A549 (cell line): ENCODE measurements around the gene PANK3. TPM values are rescaled to one million over a fixed set of nuclear protein-coding genes. Genes with fewer than 3 reads are reported as not detected.

Experiments used
- ATAC-seq, 2 experiments: fragments of 200-7000 bp in 1 of 2; fragments of >200 bp in 1 of 2; cut with Nextera tagmentation in 1 of 2; cut with Tn5 transposase in 1 of 2; 3 replicates each; pipeline versions ENCODE4 v1.8.0 to v1.9.1; 2018 to 2020; ENCODE audit warnings: mild to moderate bottlenecking in 1 of 2, moderate library complexity in 1 of 2
- CTCF ChIA-PET: fragments of 300-600 bp; sonication (Branson Sonifier 250); formaldehyde crosslinking; extraction: SDS; loops from one replicate; lab custom pipeline; 2021; ENCODE audit warnings: antibody characterized with exemption, inconsistent platforms; lab: Yijun Ruan, JAX
- POLR2A ChIA-PET: fragments of 350-600 bp; formaldehyde crosslinking; extraction: SDS; loops from one replicate; lab custom pipeline; 2021; ENCODE audit warnings: antibody characterized with exemption, inconsistent platforms; lab: Yijun Ruan, JAX
- DNase-seq, 2 experiments: peaks; one replicate each; pipeline versions ENCODE4 v3.0.0 to v3.0.0-alpha.2; 2011 to 2016; ENCODE audit warnings: low read depth in 1 of 2, low spot score in 1 of 2
- FAIRE-seq: peaks from 2 replicates; lab custom pipeline; 2011; peaks lifted over from hg19 to GRCh38; lab: Jason Lieb, UNC
- H3K27ac ChIP-seq, 2 experiments: fragments of >200 bp; sonication (Bioruptor Twin); formaldehyde crosslinking; 3 replicates each; pipeline ENCODE4 v1.5.1; 2016 to 2017
- H3K4me1 ChIP-seq: fragments of >200 bp; sonication (Bioruptor Twin); formaldehyde crosslinking; 3 replicates; pipeline ENCODE4 v1.6.1; 2016
- H3K4me2 ChIP-seq: fragments of >200 bp; sonication (Bioruptor Twin); formaldehyde crosslinking; 3 replicates; pipeline ENCODE4 v1.6.1; 2016
- H3K4me3 ChIP-seq: fragments of >200 bp; sonication (Bioruptor Twin); formaldehyde crosslinking; 3 replicates; pipeline ENCODE4 v1.5.1; 2016
- H3K9me3 ChIP-seq: fragments of >200 bp; sonication (Bioruptor Twin); formaldehyde crosslinking; 3 replicates; pipeline ENCODE4 v1.6.1; 2016
- EHF ChIP-seq: fragments of 250-450 bp; sonication (Bioruptor Pico); IDR thresholded peaks from 2 replicates; pipeline ENCODE4 v1.5.0; 2020; ENCODE audit warnings: mild to moderate bottlenecking
- EP300 ChIP-seq, 2 experiments: fragments of >200 bp; sonication (Bioruptor Twin); formaldehyde crosslinking; IDR thresholded peaks; 2 replicates in 1 of 2; 3 replicates in 1 of 2; pipeline ENCODE4 v1.6.1; 2016 to 2017
- FOSL2 ChIP-seq, 2 experiments: fragments of 450-650 bp in 1 of 2; fragments of >200 bp in 1 of 2; sonication (Bioruptor Twin) in 1 of 2; formaldehyde crosslinking; IDR thresholded peaks; 2 replicates each; pipeline versions ENCODE4 v1.5.0 to v1.6.1; 2016 to 2020; ENCODE audit warnings: mild to moderate bottlenecking in 1 of 2, moderate library complexity in 1 of 2
- HEYL ChIP-seq: fragments of 250-450 bp; sonication (Bioruptor Pico); IDR thresholded peaks from 2 replicates; pipeline ENCODE4 v1.8.0; 2021; ENCODE audit warnings: mild to moderate bottlenecking, moderate library complexity
- HMGXB4 ChIP-seq: fragments of 250-450 bp; sonication (Bioruptor Pico); IDR thresholded peaks from 2 replicates; pipeline ENCODE4 v1.5.0; 2021; ENCODE audit warnings: mild to moderate bottlenecking, moderate library complexity, borderline replicate concordance
- KDM1A ChIP-seq: fragments of 200-600 bp; sonication (generic); IDR thresholded peaks from 2 replicates; pipeline ENCODE4 v1.6.1; 2016; ENCODE audit warnings: low read depth, mild to moderate bottlenecking
- NFE2L2 ChIP-seq: fragments of 150-350 bp; conservative IDR thresholded peaks from 2 replicates; pipeline ENCODE4 v1.6.1; 2014; ENCODE audit warnings: low read length
- PHF8 ChIP-seq: fragments of 200-600 bp; sonication (generic); IDR thresholded peaks from 2 replicates; pipeline ENCODE4 v1.6.1; 2016; ENCODE audit warnings: low read depth, mild to moderate bottlenecking, antibody characterized with exemption, moderate library complexity, borderline replicate concordance
- POLR2AphosphoS2 ChIP-seq: conservative IDR thresholded peaks from 2 replicates; pipeline ENCODE4 v1.6.1; 2012; ENCODE audit warnings: low read length, improper control_type of control experiment, inconsistent platforms
- REST ChIP-seq: fragments of 200-600 bp; sonication (generic); IDR thresholded peaks from 2 replicates; pipeline ENCODE4 v1.6.1; 2016; ENCODE audit warnings: antibody characterized with exemption, mild to moderate bottlenecking, moderate library complexity
- ZC3H11A ChIP-seq: fragments of 450-650 bp; IDR thresholded peaks from 2 replicates; pipeline ENCODE4 v1.6.1; 2014; ENCODE audit warnings: antibody characterized with exemption, mild to moderate bottlenecking
- ZFP36 ChIP-seq: fragments of 450-650 bp; IDR thresholded peaks from 2 replicates; pipeline ENCODE4 v1.6.1; 2014; ENCODE audit warnings: borderline replicate concordance; ENCODE audit not compliant: partially characterized antibody
- ZNF302 ChIP-seq: fragments of 250-450 bp; sonication (Bioruptor Pico); IDR thresholded peaks from 2 replicates; pipeline ENCODE4 v1.9.0; 2021; ENCODE audit warnings: inconsistent platforms, mild to moderate bottlenecking, moderate library complexity
- ZSCAN20 ChIP-seq: fragments of 250-450 bp; sonication (Bioruptor Pico); IDR thresholded peaks from 2 replicates; pipeline ENCODE4 v1.8.0; 2022; ENCODE audit warnings: mild to moderate bottlenecking, moderate library complexity
- WGBS: methylation state at CpG from one replicate; pipeline ENCODE4 v1.1.6; 2017; ENCODE audit errors: missing lambda C conversion rate; 5-methylcytosine and 5-hydroxymethylcytosine counted together
- polyA plus RNA-seq, 4 experiments: library from polyadenylated mRNA; depleted of rRNA in 3 of 4; stranded (reverse); fragments of >200 nt; fragmentation: RNase III in 1 of 4; extraction: RNeasy Plus Mini Kit Qiagen cat#74134 plus additional on column Dnase treatment in 1 of 4; gene quantifications; 2 replicates in 3 of 4; 3 replicates in 1 of 4; pipeline ENCODE4 v1.2.3, GENCODE V29; 2011 to 2017
- TF ChIP-seq, protein P1 (sequence below): fragments of >200 bp; sonication (Bioruptor Twin); formaldehyde crosslinking; IDR thresholded peaks from 3 replicates; pipeline ENCODE4 v1.5.1; 2016
- TF ChIP-seq, protein P2 (sequence below): IDR thresholded peaks from 2 replicates; pipeline ENCODE4 v1.6.1; 2012
- TF ChIP-seq, protein P3 (sequence below): fragments of >200 bp; sonication (Bioruptor Twin); formaldehyde crosslinking; IDR thresholded peaks from 3 replicates; pipeline ENCODE4 v1.6.1; 2016
- TF ChIP-seq, protein P4 (sequence below): fragments of 150-350 bp; IDR thresholded peaks from 2 replicates; pipeline ENCODE4 v1.6.1; 2014; ENCODE audit warnings: low read depth, mild to moderate bottlenecking, low read length
- TF ChIP-seq, protein P5 (sequence below): IDR thresholded peaks from 2 replicates; pipeline ENCODE4 v1.6.1; 2012

Gene PANK3
- polyA plus RNA-seq, 2 of the 4 experiments (the other 2 are of a cell fraction) = 21.9 to 41.3 TPM

DNA sequence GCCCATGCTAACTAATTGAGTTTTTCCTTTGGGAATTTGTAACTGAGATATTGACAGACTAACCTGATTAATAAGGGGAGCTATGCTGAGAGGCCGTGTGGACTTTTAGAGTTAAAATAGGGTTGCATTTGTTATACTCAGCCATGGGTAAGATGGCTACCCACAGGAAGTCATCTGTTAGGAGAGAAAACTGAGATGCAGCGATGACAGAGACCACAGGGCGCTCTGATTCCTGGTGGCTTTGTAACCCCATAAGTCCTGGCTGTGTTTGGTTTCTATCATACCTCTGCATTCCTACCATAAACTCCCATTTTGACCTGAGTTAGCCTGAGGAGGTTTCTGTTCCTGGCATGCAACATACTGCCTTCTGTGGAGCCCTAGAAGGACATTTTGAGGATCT is 19.5 kb upstream of the PANK3 start:
- H3K4me1 ChIP-seq = no peaks in the 10 kb centered on the region
- H3K27ac ChIP-seq = no peak overlapping the region
- ATAC-seq (no peak), FAIRE-seq (no peak), DNase-seq (no peak)
- H3K9me3 ChIP-seq = no peaks in the 10 kb centered on the region
- TF ChIP-seq, protein P1, sequence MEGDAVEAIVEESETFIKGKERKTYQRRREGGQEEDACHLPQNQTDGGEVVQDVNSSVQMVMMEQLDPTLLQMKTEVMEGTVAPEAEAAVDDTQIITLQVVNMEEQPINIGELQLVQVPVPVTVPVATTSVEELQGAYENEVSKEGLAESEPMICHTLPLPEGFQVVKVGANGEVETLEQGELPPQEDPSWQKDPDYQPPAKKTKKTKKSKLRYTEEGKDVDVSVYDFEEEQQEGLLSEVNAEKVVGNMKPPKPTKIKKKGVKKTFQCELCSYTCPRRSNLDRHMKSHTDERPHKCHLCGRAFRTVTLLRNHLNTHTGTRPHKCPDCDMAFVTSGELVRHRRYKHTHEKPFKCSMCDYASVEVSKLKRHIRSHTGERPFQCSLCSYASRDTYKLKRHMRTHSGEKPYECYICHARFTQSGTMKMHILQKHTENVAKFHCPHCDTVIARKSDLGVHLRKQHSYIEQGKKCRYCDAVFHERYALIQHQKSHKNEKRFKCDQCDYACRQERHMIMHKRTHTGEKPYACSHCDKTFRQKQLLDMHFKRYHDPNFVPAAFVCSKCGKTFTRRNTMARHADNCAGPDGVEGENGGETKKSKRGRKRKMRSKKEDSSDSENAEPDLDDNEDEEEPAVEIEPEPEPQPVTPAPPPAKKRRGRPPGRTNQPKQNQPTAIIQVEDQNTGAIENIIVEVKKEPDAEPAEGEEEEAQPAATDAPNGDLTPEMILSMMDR = no peak
- TF ChIP-seq, protein P2, sequence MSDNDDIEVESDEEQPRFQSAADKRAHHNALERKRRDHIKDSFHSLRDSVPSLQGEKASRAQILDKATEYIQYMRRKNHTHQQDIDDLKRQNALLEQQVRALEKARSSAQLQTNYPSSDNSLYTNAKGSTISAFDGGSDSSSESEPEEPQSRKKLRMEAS = no peak
- TF ChIP-seq PHF8 = no peak
- no peak for TF ChIP-seq ZC3H11A
- TF ChIP-seq ZSCAN20 (CRISPR knock-in tag) = no peak
- no peak for TF ChIP-seq FOSL2 (IDR thresholded peaks at IDR 0.05)
- no peak for TF ChIP-seq FOSL2 (CRISPR knock-in tag; IDR thresholded peaks at IDR 0.05)
- TF ChIP-seq, protein P3, sequence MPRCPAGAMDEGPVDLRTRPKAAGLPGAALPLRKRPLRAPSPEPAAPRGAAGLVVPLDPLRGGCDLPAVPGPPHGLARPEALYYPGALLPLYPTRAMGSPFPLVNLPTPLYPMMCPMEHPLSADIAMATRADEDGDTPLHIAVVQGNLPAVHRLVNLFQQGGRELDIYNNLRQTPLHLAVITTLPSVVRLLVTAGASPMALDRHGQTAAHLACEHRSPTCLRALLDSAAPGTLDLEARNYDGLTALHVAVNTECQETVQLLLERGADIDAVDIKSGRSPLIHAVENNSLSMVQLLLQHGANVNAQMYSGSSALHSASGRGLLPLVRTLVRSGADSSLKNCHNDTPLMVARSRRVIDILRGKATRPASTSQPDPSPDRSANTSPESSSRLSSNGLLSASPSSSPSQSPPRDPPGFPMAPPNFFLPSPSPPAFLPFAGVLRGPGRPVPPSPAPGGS = no peak
- TF ChIP-seq, protein P4, sequence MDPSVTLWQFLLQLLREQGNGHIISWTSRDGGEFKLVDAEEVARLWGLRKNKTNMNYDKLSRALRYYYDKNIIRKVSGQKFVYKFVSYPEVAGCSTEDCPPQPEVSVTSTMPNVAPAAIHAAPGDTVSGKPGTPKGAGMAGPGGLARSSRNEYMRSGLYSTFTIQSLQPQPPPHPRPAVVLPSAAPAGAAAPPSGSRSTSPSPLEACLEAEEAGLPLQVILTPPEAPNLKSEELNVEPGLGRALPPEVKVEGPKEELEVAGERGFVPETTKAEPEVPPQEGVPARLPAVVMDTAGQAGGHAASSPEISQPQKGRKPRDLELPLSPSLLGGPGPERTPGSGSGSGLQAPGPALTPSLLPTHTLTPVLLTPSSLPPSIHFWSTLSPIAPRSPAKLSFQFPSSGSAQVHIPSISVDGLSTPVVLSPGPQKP = no peak
- TF ChIP-seq, protein P5, sequence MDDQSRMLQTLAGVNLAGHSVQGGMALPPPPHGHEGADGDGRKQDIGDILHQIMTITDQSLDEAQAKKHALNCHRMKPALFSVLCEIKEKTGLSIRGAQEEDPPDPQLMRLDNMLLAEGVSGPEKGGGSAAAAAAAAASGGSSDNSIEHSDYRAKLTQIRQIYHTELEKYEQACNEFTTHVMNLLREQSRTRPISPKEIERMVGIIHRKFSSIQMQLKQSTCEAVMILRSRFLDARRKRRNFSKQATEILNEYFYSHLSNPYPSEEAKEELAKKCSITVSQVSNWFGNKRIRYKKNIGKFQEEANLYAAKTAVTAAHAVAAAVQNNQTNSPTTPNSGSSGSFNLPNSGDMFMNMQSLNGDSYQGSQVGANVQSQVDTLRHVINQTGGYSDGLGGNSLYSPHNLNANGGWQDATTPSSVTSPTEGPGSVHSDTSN = no peak
- TF ChIP-seq ZFP36 = no peak
- no peak for TF ChIP-seq EHF (CRISPR knock-in tag)
- no peak for TF ChIP-seq KDM1A
- no peak for TF ChIP-seq EP300 (IDR thresholded peaks at IDR 0.05)
- no peak for TF ChIP-seq HEYL
- no peak for TF ChIP-seq HMGXB4
- TF ChIP-seq POLR2AphosphoS2 = no peak
- TF ChIP-seq ZNF302 (CRISPR knock-in tag) = no peak
- WGBS = 70% methylated on average over 3 of the region's 3 CpGs
- H3K4me2 ChIP-seq = no peak overlapping the region
- ChIA-PET CTCF (no interaction called here), POLR2A (no interaction called here)
- H3K4me3 ChIP-seq = no peak overlapping the region

- no peak overlapping the region for H3K4me3 ChIP-seq
- FAIRE-seq = no peak
- no peak for ATAC-seq
- H3K4me2 ChIP-seq = no peak overlapping the region
- H3K9me3 ChIP-seq = no peaks in the 10 kb centered on the region
- no peak overlapping the region for H3K27ac ChIP-seq
- peaks cover 4% of the 10 kb centered on the region; the same call in 1 of the 3 replicates for H3K4me1 ChIP-seq
- DNase-seq = no peak
- ChIA-PET POLR2A (no interaction called here), CTCF (interaction anchor here (1.0 to 1.3 kb wide), 3 partner anchors 11 to 109 kb away, joined by 3 to 4 read pairs (median 3); no protein-coding TSS in a partner anchor)
- WGBS = 26% methylated on average over 2 of the region's 2 CpGs
- TF ChIP-seq HEYL (no peak), NFE2L2 (no peak), REST (no peak)
- TF ChIP-seq, protein P4 = no peak
- TF ChIP-seq, protein P1 = no peak
- TF ChIP-seq, protein P5 = no peak
Measured at GRCh38 chr5:168596927-168597326, 17.8 kb upstream of the PANK3 start.
